HEK293 (cell line): ENCODE measurements around the gene PDXK.

Source experiments
- CTCF ChIA-PET: fragments of 350-600 bp; formaldehyde crosslinking; extraction: SDS; loops from one replicate; lab custom pipeline; 2021; ENCODE audit warnings: antibody characterized with exemption; lab: Yijun Ruan, JAX
- POLR2A ChIA-PET: fragments of 300-600 bp; formaldehyde crosslinking; extraction: SDS; loops from one replicate; lab custom pipeline; 2020; ENCODE audit warnings: antibody characterized with exemption, inconsistent platforms; lab: Yijun Ruan, JAX
- H3K27ac ChIP-seq: fragments of 200-500 bp; sonication (Bioruptor generic); 2 replicates; pipeline ENCODE4 v1.5.1; 2014; ENCODE audit warnings: low read depth, low read length, control low read depth, inconsistent platforms; ENCODE audit errors: extremely low read depth
- H3K36me3 ChIP-seq, 2 experiments: fragments of 200-500 bp in 1 of 2; sonication (Bioruptor generic) in 1 of 2; 1 replicate in 1 of 2; 2 replicates in 1 of 2; pipeline ENCODE4 v1.5.1; 2014 to 2017; ENCODE audit warnings: inconsistent platforms in 2 of 2, low read length in 2 of 2; ENCODE audit not compliant: control insufficient read depth in 2 of 2, insufficient read depth in 1 of 2
- H3K4me1 ChIP-seq: fragments of 200-500 bp; sonication (Bioruptor generic); 2 replicates; pipeline ENCODE4 v1.5.1; 2014; ENCODE audit warnings: mild to moderate bottlenecking, low read length, inconsistent platforms; ENCODE audit not compliant: control insufficient read depth, insufficient read depth
- H3K4me3 ChIP-seq: 2 replicates; pipeline ENCODE4 v1.5.1; 2011; ENCODE audit warnings: low read depth, mild to moderate bottlenecking, control low read depth, low read length, moderate library complexity
- H3K9me3 ChIP-seq: fragments of 200-500 bp; sonication (Bioruptor generic); 2 replicates; pipeline ENCODE4 v1.5.1; 2014; ENCODE audit warnings: low read depth, low read length, inconsistent platforms; ENCODE audit not compliant: control insufficient read depth, insufficient read depth
- BCL11A ChIP-seq: fragments of 450-650 bp; formaldehyde crosslinking; IDR thresholded peaks from 2 replicates; pipeline ENCODE4 v1.5.1; 2016; ENCODE audit warnings: low read depth, missing biosample characterization, missing genetic modification characterization
- EGR2 ChIP-seq: fragments of 450-650 bp; formaldehyde crosslinking; IDR thresholded peaks from 2 replicates; pipeline ENCODE4 v1.5.1; 2016; ENCODE audit warnings: low read depth, missing biosample characterization, missing genetic modification characterization
- GLIS1 ChIP-seq: fragments of 450-650 bp; formaldehyde crosslinking; IDR thresholded peaks from 2 replicates; pipeline ENCODE4 v1.5.1; 2016; ENCODE audit warnings: missing biosample characterization, missing genetic modification characterization
- KLF1 ChIP-seq: fragments of 450-650 bp; formaldehyde crosslinking; IDR thresholded peaks from 2 replicates; pipeline ENCODE4 v1.5.1; 2016; ENCODE audit warnings: missing biosample characterization, missing genetic modification characterization
- MYNN ChIP-seq: fragments of 450-650 bp; formaldehyde crosslinking; IDR thresholded peaks from 2 replicates; pipeline ENCODE4 v1.5.1; 2016; ENCODE audit warnings: missing biosample characterization, missing genetic modification characterization, borderline replicate concordance
- OSR2 ChIP-seq: fragments of 450-650 bp; formaldehyde crosslinking; IDR thresholded peaks from 2 replicates; pipeline ENCODE4 v1.5.1; 2016; ENCODE audit warnings: missing biosample characterization, missing genetic modification characterization
- SP2 ChIP-seq: fragments of 450-650 bp; formaldehyde crosslinking; IDR thresholded peaks from 2 replicates; pipeline ENCODE4 v1.5.1; 2016; ENCODE audit warnings: missing biosample characterization, missing genetic modification characterization
- WT1 ChIP-seq: fragments of 450-650 bp; formaldehyde crosslinking; IDR thresholded peaks from 2 replicates; pipeline ENCODE4 v1.5.1; 2016; ENCODE audit warnings: missing biosample characterization, missing genetic modification characterization
- ZFHX2 ChIP-seq: fragments of 450-650 bp; formaldehyde crosslinking; conservative IDR thresholded peaks from 2 replicates; pipeline ENCODE4 v1.5.1; 2016; ENCODE audit warnings: missing biosample characterization, missing genetic modification characterization
- ZNF174 ChIP-seq: fragments of 450-650 bp; formaldehyde crosslinking; IDR thresholded peaks from 2 replicates; pipeline ENCODE4 v1.5.0; 2017; ENCODE audit warnings: missing biosample characterization, mild to moderate bottlenecking, missing genetic modification characterization
- ZNF248 ChIP-seq: fragments of 450-650 bp; formaldehyde crosslinking; IDR thresholded peaks from 2 replicates; pipeline ENCODE4 v1.5.1; 2017; ENCODE audit warnings: missing biosample characterization, missing genetic modification characterization
- ZNF341 ChIP-seq: fragments of 450-650 bp; formaldehyde crosslinking; IDR thresholded peaks from 2 replicates; pipeline ENCODE4; 2016; ENCODE audit warnings: low read depth, missing biosample characterization, missing genetic modification characterization
- ZNF394 ChIP-seq: fragments of 450-650 bp; formaldehyde crosslinking; IDR thresholded peaks from 2 replicates; pipeline ENCODE4 v1.5.1; 2016; ENCODE audit warnings: missing biosample characterization, missing genetic modification characterization, mild to moderate bottlenecking, moderate library complexity, borderline replicate concordance
- ZNF501 ChIP-seq: fragments of 450-650 bp; formaldehyde crosslinking; IDR thresholded peaks from 2 replicates; pipeline ENCODE4 v1.5.1; 2016; ENCODE audit warnings: missing biosample characterization, missing genetic modification characterization
- ZNF600 ChIP-seq: fragments of 450-650 bp; formaldehyde crosslinking; IDR thresholded peaks from 2 replicates; pipeline ENCODE4 v1.5.1; 2016; ENCODE audit warnings: missing biosample characterization, missing genetic modification characterization
- ZNF660 ChIP-seq: fragments of 450-650 bp; IDR thresholded peaks from 2 replicates; pipeline ENCODE4 v1.5.1; 2018; ENCODE audit warnings: missing biosample characterization, mild to moderate bottlenecking, missing genetic modification characterization
- ZXDB ChIP-seq: fragments of 450-650 bp; formaldehyde crosslinking; IDR thresholded peaks from 2 replicates; pipeline ENCODE4 v1.5.1; 2016; ENCODE audit warnings: missing biosample characterization, missing genetic modification characterization
- TF ChIP-seq, protein P1 (sequence below): fragments of 450-650 bp; formaldehyde crosslinking; IDR thresholded peaks from 2 replicates; pipeline ENCODE4 v1.5.1; 2016; ENCODE audit warnings: missing biosample characterization, missing genetic modification characterization
- TF ChIP-seq, protein P2 (sequence below): fragments of 450-650 bp; formaldehyde crosslinking; IDR thresholded peaks from 2 replicates; pipeline ENCODE4 v1.5.1; 2016; ENCODE audit warnings: missing biosample characterization, missing genetic modification characterization

The PDXK gene

DNA sequence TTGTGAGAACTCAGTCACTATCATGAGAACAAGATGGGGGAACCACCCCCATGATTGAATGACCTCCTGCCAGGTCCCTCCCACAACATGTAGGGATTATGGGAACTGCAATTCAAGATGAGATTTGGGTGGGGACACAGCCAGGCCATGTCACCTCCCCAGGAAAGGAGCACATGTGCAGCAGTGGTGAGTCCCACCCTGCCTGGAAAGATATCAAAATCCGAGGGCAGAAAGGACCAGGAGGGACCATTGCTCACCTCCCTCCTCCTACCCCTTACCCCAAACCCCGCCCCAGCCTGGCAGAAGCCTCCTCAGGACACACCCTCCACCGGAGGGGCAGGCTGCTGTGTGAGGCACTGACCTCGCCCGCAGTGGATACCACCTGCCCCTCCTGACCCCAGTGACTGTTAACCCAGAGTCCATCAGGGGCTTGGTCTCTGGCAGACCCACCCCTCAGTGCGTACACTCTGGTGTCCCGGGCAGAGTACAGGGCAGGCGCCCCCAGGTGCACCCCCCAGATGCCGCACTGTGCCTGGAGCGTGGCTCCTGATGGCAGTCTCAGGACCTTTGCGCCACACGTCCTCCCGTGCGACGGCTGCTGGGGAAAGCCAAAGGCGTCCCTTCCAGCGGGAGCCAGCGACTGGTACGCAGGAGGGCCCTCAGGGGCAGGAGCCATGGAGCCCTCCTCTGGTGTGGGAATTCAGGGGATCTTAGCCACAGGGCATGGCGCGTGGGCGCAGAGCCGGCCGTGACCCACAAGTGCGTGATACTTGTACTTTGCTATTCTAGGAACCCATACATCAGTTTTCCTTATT is 20.9 kb downstream of the PDXK start (continued):
- peak; percentile 79 for TF ChIP-seq GLIS1 (tag by site-specific recombination)
- no peak for TF ChIP-seq MYNN (tag by site-specific recombination)
- TF ChIP-seq KLF1 (tag by site-specific recombination), result peak; percentile 82; the same call in 1 of the 2 replicates
- peak; percentile 48 for TF ChIP-seq EGR2 (tag by site-specific recombination)
- TF ChIP-seq, all 188 proteins: peak for 11

DNA sequence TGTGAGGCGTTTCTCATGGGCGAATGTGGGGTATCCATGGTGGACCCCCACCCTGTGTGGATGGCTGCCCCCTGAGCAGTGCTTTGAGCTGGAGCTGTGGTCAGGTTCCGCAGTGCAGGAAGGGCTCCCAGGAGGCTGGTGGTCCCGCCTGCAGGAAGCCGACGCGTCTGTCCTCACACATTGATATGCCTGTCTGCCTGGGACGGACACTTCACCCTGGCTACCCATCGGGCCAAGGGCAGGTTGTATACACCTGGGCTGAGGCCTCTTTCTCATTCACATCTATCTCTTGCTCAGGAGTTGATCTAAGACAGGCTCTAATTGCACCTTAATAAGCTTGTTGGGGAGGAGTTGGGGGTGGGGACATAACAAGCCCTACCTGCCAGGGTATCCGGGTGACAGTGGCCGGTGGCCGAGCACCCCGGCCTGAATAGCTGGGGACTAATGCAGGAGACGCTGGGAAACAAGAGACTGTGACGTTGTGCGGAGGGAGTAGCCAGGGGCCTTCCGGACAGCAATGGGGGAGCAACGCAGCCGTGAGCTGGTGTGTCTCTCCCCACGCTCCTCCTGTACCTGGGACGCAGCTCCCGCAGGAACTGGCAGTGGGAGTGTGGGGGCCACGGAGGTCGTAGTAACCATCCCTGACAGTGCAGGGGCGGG is 21.7 kb downstream of the PDXK start:
- ChIA-PET CTCF (interaction anchor here (0.7 to 1.3 kb wide), 2 partner anchors 11 to 80 kb away, joined by 3 to 4 read pairs; no protein-coding TSS in a partner anchor), POLR2A (interaction anchor here (1.0 to 1.2 kb wide), 2 partner anchors 12 to 21 kb away, joined by 5 to 12 read pairs; no protein-coding TSS in a partner anchor)
- no peaks in the 10 kb centered on the region for H3K9me3 ChIP-seq
- TF ChIP-seq, protein P1, sequence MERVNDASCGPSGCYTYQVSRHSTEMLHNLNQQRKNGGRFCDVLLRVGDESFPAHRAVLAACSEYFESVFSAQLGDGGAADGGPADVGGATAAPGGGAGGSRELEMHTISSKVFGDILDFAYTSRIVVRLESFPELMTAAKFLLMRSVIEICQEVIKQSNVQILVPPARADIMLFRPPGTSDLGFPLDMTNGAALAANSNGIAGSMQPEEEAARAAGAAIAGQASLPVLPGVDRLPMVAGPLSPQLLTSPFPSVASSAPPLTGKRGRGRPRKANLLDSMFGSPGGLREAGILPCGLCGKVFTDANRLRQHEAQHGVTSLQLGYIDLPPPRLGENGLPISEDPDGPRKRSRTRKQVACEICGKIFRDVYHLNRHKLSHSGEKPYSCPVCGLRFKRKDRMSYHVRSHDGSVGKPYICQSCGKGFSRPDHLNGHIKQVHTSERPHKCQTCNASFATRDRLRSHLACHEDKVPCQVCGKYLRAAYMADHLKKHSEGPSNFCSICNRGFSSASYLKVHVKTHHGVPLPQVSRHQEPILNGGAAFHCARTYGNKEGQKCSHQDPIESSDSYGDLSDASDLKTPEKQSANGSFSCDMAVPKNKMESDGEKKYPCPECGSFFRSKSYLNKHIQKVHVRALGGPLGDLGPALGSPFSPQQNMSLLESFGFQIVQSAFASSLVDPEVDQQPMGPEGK, result 0 out of 2 replicates have a peak, but pooled peaks have one; percentile 54
- TF ChIP-seq ZNF394 (peak; percentile 85), OSR2 (tag by site-specific recombination) (peak; percentile 29; the same call in 1 of the 2 replicates), ZNF174 (tag by site-specific recombination) (no peak), ZNF248 (tag by site-specific recombination) (no peak), ZNF660 (no peak), ZNF341 (tag by site-specific recombination) (peak; percentile 73), BCL11A (tag by site-specific recombination) (no peak), ZXDB (tag by site-specific recombination) (no peak), ZFHX2 (tag by site-specific recombination) (peak; percentile 17; the same call in 1 of the 2 replicates), SP2 (tag by site-specific recombination) (peak; percentile 20), EGR2 (tag by site-specific recombination) (peak; percentile 23; the same call in 1 of the 2 replicates), ZNF600 (tag by site-specific recombination) (peak; percentile 53), ZNF501 (tag by site-specific recombination) (no peak), GLIS1 (tag by site-specific recombination) (peak; percentile 65; the same call in 1 of the 2 replicates), WT1 (tag by site-specific recombination) (peak; percentile 52)
- TF ChIP-seq, protein P2, sequence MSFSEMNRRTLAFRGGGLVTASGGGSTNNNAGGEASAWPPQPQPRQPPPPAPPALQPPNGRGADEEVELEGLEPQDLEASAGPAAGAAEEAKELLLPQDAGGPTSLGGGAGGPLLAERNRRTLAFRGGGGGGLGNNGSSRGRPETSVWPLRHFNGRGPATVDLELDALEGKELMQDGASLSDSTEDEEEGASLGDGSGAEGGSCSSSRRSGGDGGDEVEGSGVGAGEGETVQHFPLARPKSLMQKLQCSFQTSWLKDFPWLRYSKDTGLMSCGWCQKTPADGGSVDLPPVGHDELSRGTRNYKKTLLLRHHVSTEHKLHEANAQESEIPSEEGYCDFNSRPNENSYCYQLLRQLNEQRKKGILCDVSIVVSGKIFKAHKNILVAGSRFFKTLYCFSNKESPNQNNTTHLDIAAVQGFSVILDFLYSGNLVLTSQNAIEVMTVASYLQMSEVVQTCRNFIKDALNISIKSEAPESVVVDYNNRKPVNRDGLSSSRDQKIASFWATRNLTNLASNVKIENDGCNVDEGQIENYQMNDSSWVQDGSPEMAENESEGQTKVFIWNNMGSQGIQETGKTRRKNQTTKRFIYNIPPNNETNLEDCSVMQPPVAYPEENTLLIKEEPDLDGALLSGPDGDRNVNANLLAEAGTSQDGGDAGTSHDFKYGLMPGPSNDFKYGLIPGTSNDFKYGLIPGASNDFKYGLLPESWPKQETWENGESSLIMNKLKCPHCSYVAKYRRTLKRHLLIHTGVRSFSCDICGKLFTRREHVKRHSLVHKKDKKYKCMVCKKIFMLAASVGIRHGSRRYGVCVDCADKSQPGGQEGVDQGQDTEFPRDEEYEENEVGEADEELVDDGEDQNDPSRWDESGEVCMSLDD (tag by site-specific recombination), result 0 out of 2 replicates have a peak, but pooled peaks have one; percentile 29
- TF ChIP-seq, all 188 proteins: peak for 11
- Histone ChIP-seq H3K4me3 (no peak overlapping the region), H3K4me1 (no peaks in the 10 kb centered on the region), H3K27ac (no peak overlapping the region), H3K36me3 (peaks cover 12 to 37% of the 10 kb centered on the region in 2 experiments)
